Caco-2 (cell line): Measurements from ENCODE around the gene PLXNA2. TPM values are rescaled to one million over a fixed set of nuclear protein-coding genes. Genes with fewer than 3 reads are reported as not detected.

Experiments
- BruUV-seq: library from RNA; stranded (reverse); fragments of 400-500 nt; replicated peaks from 2 replicates; lab custom pipeline; 2021; lab: Mats Ljungman, UMichigan
- CTCF ChIA-PET: fragments of 300-600 bp; sonication (Branson Sonifier 250); formaldehyde crosslinking; loops from one replicate; lab custom pipeline; 2022; ENCODE audit warnings: antibody characterized with exemption; lab: Charles Lee
- POLR2A ChIA-PET: fragments of 300-600 bp; sonication (Branson Sonifier 250); formaldehyde crosslinking; loops from one replicate; lab custom pipeline; 2022; ENCODE audit warnings: antibody characterized with exemption; lab: Charles Lee
- DNase-seq, 2 experiments: peaks; one replicate each; pipeline versions ENCODE4 v3.0.0 to v3.0.0-alpha.2; 2020 to 2022
- H3K27me3 ChIP-seq: replicated peaks from 2 replicates; pipeline ENCODE4 v1.6.0; 2011; ENCODE audit warnings: low read length; ENCODE audit not compliant: control insufficient read depth, insufficient read depth
- H3K36me3 ChIP-seq: 2 replicates; pipeline ENCODE4 v1.5.1; 2011; ENCODE audit warnings: low read length; ENCODE audit not compliant: control insufficient read depth, insufficient read depth
- H3K4me1 ChIP-seq: fragments of 250-450 bp; sonication (Bioruptor Pico); 2 replicates; pipeline ENCODE4 v1.5.1; 2020; ENCODE audit warnings: mild to moderate bottlenecking
- H3K4me3 ChIP-seq: 2 replicates; pipeline ENCODE4 v1.5.1; 2011; ENCODE audit warnings: low read depth, mild to moderate bottlenecking, control low read depth, low read length
- H3K9me3 ChIP-seq: fragments of 250-450 bp; sonication (Bioruptor Pico); 2 replicates; pipeline ENCODE4 v1.5.1; 2020; ENCODE audit warnings: mild to moderate bottlenecking, moderate library complexity
- H3K27ac Mint-ChIP-seq: one replicate; pipeline ENCODE4 v1.8.0; 2022; ENCODE audit warnings: mixed read lengths; ENCODE audit not compliant: unreplicated experiment
- H3K27me3 Mint-ChIP-seq: one replicate; pipeline ENCODE4 v1.8.0; 2022; ENCODE audit warnings: mixed read lengths; ENCODE audit not compliant: insufficient read depth, unreplicated experiment
- H3K36me3 Mint-ChIP-seq: one replicate; pipeline ENCODE4 v1.8.0; 2022; ENCODE audit warnings: mild to moderate bottlenecking, mixed read lengths; ENCODE audit not compliant: insufficient read depth, unreplicated experiment
- H3K4me1 Mint-ChIP-seq: one replicate; pipeline ENCODE4 v1.8.0; 2022; ENCODE audit warnings: low read depth, mixed read lengths; ENCODE audit not compliant: unreplicated experiment
- H3K4me3 Mint-ChIP-seq: one replicate; pipeline ENCODE4 v1.8.0; 2022; ENCODE audit warnings: mild to moderate bottlenecking, moderate library complexity, mixed read lengths; ENCODE audit not compliant: unreplicated experiment
- H3K9me3 Mint-ChIP-seq: one replicate; pipeline ENCODE4 v1.8.0; 2022; ENCODE audit warnings: mixed read lengths; ENCODE audit not compliant: unreplicated experiment
- CTCF ChIP-seq, 2 experiments: fragments of 200-600 bp in 1 of 2; IDR thresholded peaks; 1 replicate in 1 of 2; 2 replicates in 1 of 2; pipeline versions ENCODE4 v1.5.1 to v1.8.0; 2011 to 2022; ENCODE audit warnings: antibody characterized with exemption in 1 of 2, control low read depth in 1 of 2, inconsistent platforms in 1 of 2, low read depth in 1 of 2, low read length in 1 of 2, mild to moderate bottlenecking in 1 of 2, moderate library complexity in 1 of 2; ENCODE audit not compliant: insufficient read depth in 1 of 2, severe bottlenecking in 1 of 2, unreplicated experiment in 1 of 2
- intact Hi-C: fragments of 100-400 bp; cut with micrococcal nuclease; formaldehyde crosslinking; loops from one replicate; pipeline ENCODE4 v1.10.0; 2022; ENCODE audit not compliant: unreplicated experiment
- total RNA-seq: library from RNA; stranded (reverse); gene quantifications from 2 replicates; pipeline ENCODE4 v1.2.3, GENCODE V29; 2022

The PLXNA2 gene
- total RNA-seq, 1 experiment from 2014 or later, result 3.2 TPM

- Histone ChIP-seq H3K36me3 (no peaks in the 10 kb centered on the region), H3K4me1 (peaks cover 19% of the 10 kb centered on the region), H3K27me3 (no peaks in the 10 kb centered on the region), H3K9me3 (no peaks in the 10 kb centered on the region), H3K4me3 (no peak overlapping the region)
- no TSS peak for BruUV-seq
- CTCF ChIA-PET, result no interaction called here
- Mint-ChIP-seq H3K4me3 (no peak overlapping the region), H3K27ac (no peak overlapping the region), H3K4me1 (peaks cover 18% of the 10 kb centered on the region), H3K27me3 (no peaks in the 10 kb centered on the region), H3K9me3 (no peaks in the 10 kb centered on the region), H3K36me3 (no peaks in the 10 kb centered on the region)
- no peak for DNase-seq
- POLR2A ChIA-PET, result interaction anchor here (0.5 kb wide), 1 partner anchor 1272 kb away, joined by 5 read pairs; no protein-coding TSS in a partner anchor
- intact Hi-C loops, result loop anchor here (2.0 kb wide), 1 partner anchor 44 kb away; no protein-coding TSS in a partner anchor
- TF ChIP-seq CTCF (IDR thresholded peaks at IDR 0.05; ENCODE audit: insufficient read depth in 1 of 2, low read depth in 1 of 2, low read length in 1 of 2, severe bottlenecking in 1 of 2, unreplicated experiment in 1 of 2), result no peak
Measured at GRCh38 chr1:208134491-208134890, 109.7 kb downstream of the PLXNA2 start.

- POLR2A ChIA-PET, result no interaction called here
- no peaks in the 10 kb centered on the region for H3K36me3 Mint-ChIP-seq
Measured at GRCh38 chr1:208133355-208133754, 110.8 kb downstream of the PLXNA2 start.

GRCh38 chr1:208132287-208132882 lies 111.8 kb downstream of the PLXNA2 start:
- H3K9me3 ChIP-seq, result no peaks in the 10 kb centered on the region
- Mint-ChIP-seq H3K36me3 (no peaks in the 10 kb centered on the region), H3K27ac (no peak overlapping the region), H3K9me3 (no peaks in the 10 kb centered on the region), H3K4me3 (peak overlapping the region; percentile 59), H3K27me3 (no peaks in the 10 kb centered on the region), H3K4me1 (peaks cover 18% of the 10 kb centered on the region)
- H3K36me3 ChIP-seq, result no peaks in the 10 kb centered on the region
- BruUV-seq, result no TSS peak
- ChIA-PET POLR2A (interaction anchor here (0.8 kb wide), 1 partner anchor 46 kb away, joined by 5 read pairs; no protein-coding TSS in a partner anchor), CTCF (interaction anchor here (0.8 to 2.6 kb wide), 18 partner anchors 9 to 135 kb away, joined by 3 to 46 read pairs (median 6); partner anchors contain the start of gene PLXNA2)
- no peaks in the 10 kb centered on the region for H3K27me3 ChIP-seq
- peak; percentile 87 to 91 for DNase-seq
- H3K4me3 ChIP-seq, result no peak overlapping the region
- H3K4me1 ChIP-seq, result peaks cover 19% of the 10 kb centered on the region
- intact Hi-C loops, result loop anchor here (1.0 kb wide), 4 partner anchors 22 to 113 kb away; no protein-coding TSS in a partner anchor
- peak; percentile 74 to 93 for TF ChIP-seq CTCF (IDR thresholded peaks at IDR 0.05; ENCODE audit: insufficient read depth in 1 of 2, low read depth in 1 of 2, low read length in 1 of 2, severe bottlenecking in 1 of 2, unreplicated experiment in 1 of 2)

More at GRCh38 chr1:208133355-208133754, 110.8 kb downstream of the PLXNA2 start:
- no peaks in the 10 kb centered on the region for H3K36me3 ChIP-seq
- Mint-ChIP-seq H3K27ac (no peak overlapping the region), H3K4me3 (no peak overlapping the region), H3K27me3 (no peaks in the 10 kb centered on the region), H3K4me1 (peaks cover 18% of the 10 kb centered on the region), H3K9me3 (no peaks in the 10 kb centered on the region)
- H3K9me3 ChIP-seq, result no peaks in the 10 kb centered on the region
- intact Hi-C loops, result no loop called here
- H3K4me1 ChIP-seq, result peaks cover 19% of the 10 kb centered on the region
- TF ChIP-seq CTCF (IDR thresholded peaks at IDR 0.05; ENCODE audit: insufficient read depth in 1 of 2, low read depth in 1 of 2, low read length in 1 of 2, severe bottlenecking in 1 of 2, unreplicated experiment in 1 of 2), result no peak
- H3K27me3 ChIP-seq, result no peaks in the 10 kb centered on the region
- DNase-seq, result no peak
- CTCF ChIA-PET, result no interaction called here
- no TSS peak for BruUV-seq
- H3K4me3 ChIP-seq, result no peak overlapping the region
